ENCODE data around the gene TRAF4. TPM values are rescaled to one million over a fixed set of nuclear protein-coding genes. Genes with fewer than 3 reads are reported as not detected.
"Not testable (repeated sequence)": the region's sequence is repeated elsewhere in the genome, so short reads cannot be mapped to it uniquely, and the experiment has no call there.

The TRAF4 gene
- total RNA-seq, 1 experiment from 2014 or later: 57.5 TPM

GRCh38 chr17:28715217-28715616, 28.6 kb upstream of the TRAF4 start:
- DNase-seq (ENCODE audit: low read depth): no peak

GRCh38 chr17:28716740-28717577, 26.9 kb upstream of the TRAF4 start:
- DNase-seq (ENCODE audit: low read depth): no peak

GRCh38 chr17:28717578-28718332, 26.1 kb upstream of the TRAF4 start, which contains the start of gene RAB34:
Gene RAB34, minus strand, starts transcription at chr17:28717868. Its CDS starts 602 bp downstream, at chr17:28717266.
- DNase-seq (ENCODE audit: low read depth): peak; percentile 81

GRCh38 chr17:28718333-28719020, 25.3 kb upstream of the TRAF4 start:
- no peak for DNase-seq (ENCODE audit: low read depth)

GRCh38 chr17:28719021-28719433, 24.8 kb upstream of the TRAF4 start:
- no peak for DNase-seq (ENCODE audit: low read depth)

- no peak for DNase-seq (ENCODE audit: low read depth)
Observed at GRCh38 chr17:28720247-28720996, 23.4 kb upstream of the TRAF4 start.

- DNase-seq (ENCODE audit: low read depth): not testable (repeated sequence)
Observed at GRCh38 chr17:28720997-28721329, 22.8 kb upstream of the TRAF4 start.

- no peak for DNase-seq (ENCODE audit: low read depth)
Observed at GRCh38 chr17:28722417-28723158, 21.2 kb upstream of the TRAF4 start.

GRCh38 chr17:28723159-28723835, 20.5 kb upstream of the TRAF4 start:
- DNase-seq (ENCODE audit: low read depth): no peak

- DNase-seq (ENCODE audit: low read depth): not testable (repeated sequence)
Observed at GRCh38 chr17:28723836-28724499, 19.8 kb upstream of the TRAF4 start.

- DNase-seq (ENCODE audit: low read depth): no peak
Observed at GRCh38 chr17:28724500-28725165, 19.2 kb upstream of the TRAF4 start.

- peak; percentile 59 for DNase-seq (ENCODE audit: low read depth)
Observed at GRCh38 chr17:28725166-28725659, 18.6 kb upstream of the TRAF4 start.

- DNase-seq (ENCODE audit: low read depth): peak; percentile 80
Observed at GRCh38 chr17:28725660-28726225, 18.1 kb upstream of the TRAF4 start.

- no peak for DNase-seq (ENCODE audit: low read depth)
Observed at GRCh38 chr17:28726226-28726626, 17.6 kb upstream of the TRAF4 start, which contains the start of gene TLCD1. Gene TLCD1, minus strand, starts transcription at chr17:28726233. Its CDS starts 136 bp downstream, at chr17:28726097.

GRCh38 chr17:28726627-28727491, 17.0 kb upstream of the TRAF4 start:
- peak; percentile 93 for DNase-seq (ENCODE audit: low read depth)

GRCh38 chr17:28728364-28729200, 15.2 kb upstream of the TRAF4 start, which contains the start of gene NEK8:
Gene NEK8, plus strand, starts transcription at chr17:28728788. Its CDS starts 26 bp downstream, at chr17:28728814.
- DNase-seq (ENCODE audit: low read depth): peak; percentile 88

Measured in LHCN-M2 (cell line).